RWPE1 (cell line): ENCODE results near the gene IPO11.

Experiments used
- CTCF ChIA-PET: fragments of 350-600 bp; sonication (Branson Sonifier 250); formaldehyde crosslinking; extraction: SDS; loops from one replicate; lab custom pipeline; 2021; lab: Yijun Ruan, JAX
- POLR2A ChIA-PET: fragments of 400-600 bp; formaldehyde crosslinking; extraction: SDS; loops from one replicate; lab custom pipeline; 2020; ENCODE audit warnings: antibody characterized with exemption; ENCODE audit not compliant: low non-redundant PET; lab: Yijun Ruan, JAX
- DNase-seq: peaks from one replicate; pipeline ENCODE4 v3.0.0; 2012; ENCODE audit warnings: low spot score
- H3K27ac ChIP-seq: fragments of 450-650 bp; 2 replicates; pipeline ENCODE4 v1.5.1; 2017
- CTCF ChIP-seq: fragments of 450-650 bp; conservative IDR thresholded peaks from 2 replicates; pipeline ENCODE4 v1.5.1; 2017; ENCODE audit warnings: low read depth, mild to moderate bottlenecking

IPO11 gene

DNA sequence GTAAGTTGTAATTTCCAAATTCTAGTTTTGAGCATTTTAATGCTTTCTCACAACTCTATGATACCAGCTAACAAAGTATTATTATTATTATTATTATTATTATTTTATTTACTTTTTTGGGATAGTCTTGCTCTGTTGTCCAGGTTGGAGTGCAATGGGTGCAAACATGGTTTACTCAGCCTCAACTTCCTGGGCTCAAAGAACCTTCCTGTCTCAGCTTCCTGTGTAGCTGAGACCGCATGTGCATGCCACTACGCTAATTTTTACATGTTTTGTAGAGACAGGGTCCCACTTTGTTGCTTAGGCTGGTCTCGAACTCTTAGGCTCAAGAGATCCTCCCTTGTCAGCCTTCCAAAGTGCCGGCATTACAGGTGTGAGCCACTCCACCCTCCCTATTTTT lies 193.1 kb downstream of the IPO11 start:
- DNase-seq = no peak
- no peak for TF ChIP-seq CTCF
- H3K27ac ChIP-seq = no peak overlapping the region
- CTCF ChIA-PET = no interaction called here
- POLR2A ChIA-PET = no interaction called here

- TF ChIP-seq CTCF = no peak
- H3K27ac ChIP-seq = no peak overlapping the region
- ChIA-PET CTCF (no interaction called here), POLR2A (no interaction called here)
- no peak for DNase-seq
These were observed 194.3 kb downstream of the IPO11 start for GRCh38 chr5:62606878-62607277.

- ChIA-PET POLR2A (no interaction called here), CTCF (no interaction called here)
- no peak for TF ChIP-seq CTCF
- H3K27ac ChIP-seq = no peak overlapping the region
- no peak for DNase-seq
These were observed 195.1 kb downstream of the IPO11 start for GRCh38 chr5:62607615-62608014.

- ChIA-PET POLR2A (no interaction called here), CTCF (no interaction called here)
- H3K27ac ChIP-seq = no peak overlapping the region
- no peak for DNase-seq
- no peak for TF ChIP-seq CTCF
These were observed 196.3 kb downstream of the IPO11 start for GRCh38 chr5:62608529-62609511.

DNA sequence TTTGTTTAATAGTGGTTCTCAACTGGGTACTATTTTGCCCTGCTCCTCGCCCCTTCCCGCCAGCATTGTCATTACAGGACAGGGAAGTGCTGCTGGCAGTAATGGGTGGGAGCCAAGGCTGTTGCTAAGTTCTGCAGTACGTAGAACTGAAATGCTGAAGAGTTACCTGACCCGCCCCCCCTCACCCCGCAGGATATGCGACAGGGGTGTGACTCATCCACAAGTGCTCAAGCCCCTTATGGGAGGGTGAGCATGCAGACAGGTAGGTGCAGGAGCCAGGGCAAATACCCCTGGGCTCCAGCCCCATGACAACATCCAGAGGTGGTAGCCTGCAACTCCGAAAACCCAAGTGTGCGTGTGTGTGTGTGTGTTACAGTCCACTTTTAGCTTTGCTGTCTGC lies 201.8 kb downstream of the IPO11 start:
- no peak for DNase-seq
- ChIA-PET CTCF (interaction anchor here (1.0 kb wide), 1 partner anchor 17 kb away, joined by 3 read pairs; no protein-coding TSS in a partner anchor), POLR2A (no interaction called here)

More for the DNA sequence above, 201.8 kb downstream of the IPO11 start:
- no peak overlapping the region for H3K27ac ChIP-seq
- TF ChIP-seq CTCF = no peak
